Calu3 (cell line): ENCODE data around the gene FBXL19. TPM values are rescaled to one million over a fixed set of nuclear protein-coding genes. Genes with fewer than 3 reads are reported as not detected.

Experiments used
- BruUV-seq: library from RNA; stranded (reverse); fragments of 400-500 nt; replicated peaks from 2 replicates; lab custom pipeline; 2021; lab: Mats Ljungman, UMichigan
- CTCF ChIA-PET: fragments of 300-600 bp; sonication (Branson Sonifier 250); formaldehyde crosslinking; loops from one replicate; lab custom pipeline; 2022; ENCODE audit warnings: antibody characterized with exemption; lab: Charles Lee
- DNase-seq: peaks from one replicate; pipeline ENCODE4 v3.0.0; 2022
- H3K27ac Mint-ChIP-seq: one replicate; pipeline ENCODE4 v1.8.0; 2022; ENCODE audit warnings: mixed read lengths; ENCODE audit not compliant: unreplicated experiment
- H3K27me3 Mint-ChIP-seq: one replicate; pipeline ENCODE4 v1.8.0; 2022; ENCODE audit warnings: mixed read lengths; ENCODE audit not compliant: unreplicated experiment
- H3K36me3 Mint-ChIP-seq: one replicate; pipeline ENCODE4 v1.8.0; 2022; ENCODE audit warnings: mild to moderate bottlenecking, moderate library complexity, mixed read lengths; ENCODE audit not compliant: insufficient read depth, unreplicated experiment
- H3K4me1 Mint-ChIP-seq: one replicate; pipeline ENCODE4 v1.8.0; 2022; ENCODE audit warnings: mild to moderate bottlenecking, low read depth, mixed read lengths; ENCODE audit not compliant: unreplicated experiment
- H3K4me3 Mint-ChIP-seq: one replicate; pipeline ENCODE4 v1.8.0; 2022; ENCODE audit warnings: mild to moderate bottlenecking, low read depth, moderate library complexity, mixed read lengths; ENCODE audit not compliant: unreplicated experiment
- H3K9me3 Mint-ChIP-seq: one replicate; pipeline ENCODE4 v1.8.0; 2022; ENCODE audit warnings: low read depth, mixed read lengths; ENCODE audit not compliant: unreplicated experiment
- intact Hi-C: fragments of 100-400 bp; cut with micrococcal nuclease; formaldehyde crosslinking; loops from one replicate; pipeline ENCODE4 v1.10.0; 2022; ENCODE audit not compliant: unreplicated experiment
- total RNA-seq: library from RNA; stranded (reverse); gene quantifications from 2 replicates; pipeline ENCODE4 v1.2.3, GENCODE V29; 2022
- TF ChIP-seq, protein P1 (sequence below): fragments of 200-600 bp; IDR thresholded peaks from one replicate; pipeline ENCODE4 v1.8.0; 2022; ENCODE audit warnings: antibody characterized with exemption; ENCODE audit not compliant: unreplicated experiment

The FBXL19 gene
- total RNA-seq, 1 experiment from 2014 or later, result 43.2 TPM

DNA sequence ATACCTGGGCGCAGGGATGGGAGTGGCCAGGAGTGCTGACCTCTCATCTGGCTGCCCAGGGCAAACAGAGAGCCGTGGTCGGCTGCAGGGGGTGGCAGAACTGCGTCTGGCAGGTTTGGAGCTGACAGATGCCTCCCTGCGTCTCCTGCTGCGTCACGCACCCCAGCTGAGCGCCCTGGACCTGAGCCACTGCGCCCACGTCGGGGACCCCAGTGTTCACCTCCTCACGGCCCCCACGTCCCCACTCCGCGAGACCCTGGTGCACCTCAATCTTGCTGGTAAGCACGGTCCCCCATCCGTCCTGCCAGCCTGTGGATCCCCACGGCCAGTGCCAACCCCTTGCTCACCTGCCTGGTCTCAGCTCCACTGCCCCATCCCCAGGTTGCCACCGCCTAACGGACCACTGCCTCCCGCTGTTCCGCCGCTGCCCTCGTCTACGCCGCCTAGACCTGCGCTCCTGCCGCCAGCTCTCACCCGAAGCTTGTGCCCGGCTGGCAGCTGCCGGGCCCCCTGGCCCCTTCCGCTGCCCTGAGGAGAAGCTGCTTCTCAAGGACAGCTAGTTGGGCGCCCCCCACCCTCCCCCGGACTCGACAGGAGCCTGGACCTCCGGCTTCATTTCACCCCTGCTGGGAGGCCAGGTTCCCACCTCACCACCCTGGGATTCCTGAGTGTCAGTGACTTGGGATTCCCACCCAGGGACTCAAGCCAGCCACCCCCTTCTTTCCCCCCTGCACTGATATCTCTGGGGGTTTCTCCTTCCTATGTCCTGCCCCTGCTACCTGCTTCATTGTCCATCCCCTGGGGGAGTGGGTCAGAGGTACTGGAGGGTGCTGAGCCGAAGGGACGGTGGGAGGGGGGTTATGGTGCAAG lies 23.5 kb downstream of the FBXL19 start:
- H3K36me3 Mint-ChIP-seq, result peaks cover 65% of the 10 kb centered on the region
- peak overlapping the region; percentile 3 for H3K4me3 Mint-ChIP-seq
- no peaks in the 10 kb centered on the region for H3K9me3 Mint-ChIP-seq
- peaks cover 26% of the 10 kb centered on the region for H3K4me1 Mint-ChIP-seq
- BruUV-seq, result no TSS peak
- peak overlapping the region; percentile 31 for H3K27ac Mint-ChIP-seq
- no peak for DNase-seq
- TF ChIP-seq, protein P1, sequence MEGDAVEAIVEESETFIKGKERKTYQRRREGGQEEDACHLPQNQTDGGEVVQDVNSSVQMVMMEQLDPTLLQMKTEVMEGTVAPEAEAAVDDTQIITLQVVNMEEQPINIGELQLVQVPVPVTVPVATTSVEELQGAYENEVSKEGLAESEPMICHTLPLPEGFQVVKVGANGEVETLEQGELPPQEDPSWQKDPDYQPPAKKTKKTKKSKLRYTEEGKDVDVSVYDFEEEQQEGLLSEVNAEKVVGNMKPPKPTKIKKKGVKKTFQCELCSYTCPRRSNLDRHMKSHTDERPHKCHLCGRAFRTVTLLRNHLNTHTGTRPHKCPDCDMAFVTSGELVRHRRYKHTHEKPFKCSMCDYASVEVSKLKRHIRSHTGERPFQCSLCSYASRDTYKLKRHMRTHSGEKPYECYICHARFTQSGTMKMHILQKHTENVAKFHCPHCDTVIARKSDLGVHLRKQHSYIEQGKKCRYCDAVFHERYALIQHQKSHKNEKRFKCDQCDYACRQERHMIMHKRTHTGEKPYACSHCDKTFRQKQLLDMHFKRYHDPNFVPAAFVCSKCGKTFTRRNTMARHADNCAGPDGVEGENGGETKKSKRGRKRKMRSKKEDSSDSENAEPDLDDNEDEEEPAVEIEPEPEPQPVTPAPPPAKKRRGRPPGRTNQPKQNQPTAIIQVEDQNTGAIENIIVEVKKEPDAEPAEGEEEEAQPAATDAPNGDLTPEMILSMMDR, result no peak
- intact Hi-C loops, result no loop called here
- CTCF ChIA-PET, result interaction anchor here (0.6 kb wide), 1 partner anchor 24 kb away, joined by 12 read pairs; the partner anchor contains the start of gene FBXL19
- no peaks in the 10 kb centered on the region for H3K27me3 Mint-ChIP-seq

DNA sequence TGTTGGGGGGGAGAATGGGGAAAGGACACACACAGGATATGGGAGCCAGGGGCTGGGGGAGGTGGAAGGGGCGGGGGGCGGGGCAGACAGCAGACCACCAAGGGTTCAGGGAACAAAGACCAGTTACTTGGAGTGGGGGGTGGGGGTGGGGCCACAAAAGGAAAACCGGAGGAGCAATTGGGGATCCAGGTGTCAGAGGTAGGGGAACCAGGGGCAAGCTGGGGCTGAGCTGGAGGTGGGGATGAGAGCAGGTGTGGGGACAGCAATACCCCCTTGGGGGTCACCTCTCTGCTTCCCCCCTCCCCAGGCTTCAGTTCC lies 24.1 kb downstream of the FBXL19 start:
- no peak overlapping the region for H3K27ac Mint-ChIP-seq

DNA sequence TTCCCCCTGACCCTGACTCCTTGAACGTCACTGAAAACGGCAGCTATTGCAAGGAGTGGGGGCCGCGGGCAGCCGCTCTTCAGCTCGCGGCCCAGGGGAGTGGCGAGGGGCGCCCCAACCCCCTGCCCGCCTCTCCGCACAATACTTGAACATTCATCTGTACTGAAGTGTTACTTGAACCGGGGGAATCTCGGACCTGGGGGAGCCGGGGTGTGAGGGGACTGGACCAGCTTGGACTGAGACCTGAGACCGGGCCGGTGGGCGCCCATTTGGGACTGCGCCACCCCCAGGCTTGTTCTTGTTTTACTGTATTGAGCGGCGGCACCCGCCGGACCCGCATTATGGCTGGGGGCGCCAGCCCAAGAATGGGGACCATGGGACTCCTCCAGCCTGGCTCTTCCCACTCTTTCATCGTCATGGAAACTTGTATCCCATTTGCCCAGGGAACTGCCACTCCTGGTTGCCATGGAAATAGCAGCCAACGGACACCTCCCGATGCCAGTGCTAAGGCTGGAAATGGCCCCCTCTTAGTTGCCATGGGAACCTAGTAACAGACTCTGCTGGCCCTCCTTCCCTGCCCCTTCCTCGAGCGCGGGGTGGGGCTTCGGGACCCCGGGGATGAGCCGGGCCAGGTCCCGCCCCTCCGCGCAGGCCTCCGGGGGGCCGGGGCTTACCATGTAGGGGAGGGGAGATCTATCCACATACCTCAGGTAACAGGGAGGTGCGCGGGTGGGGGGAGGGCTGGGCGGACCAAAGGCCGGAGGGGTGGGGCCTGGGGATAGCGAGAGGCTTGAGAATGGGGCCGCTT lies 24.7 kb downstream of the FBXL19 start:
- Mint-ChIP-seq H3K36me3 (peaks cover 59% of the 10 kb centered on the region), H3K4me3 (peak overlapping the region; percentile 80), H3K27ac (peak overlapping the region; percentile 90), H3K27me3 (no peaks in the 10 kb centered on the region), H3K4me1 (peaks cover 14% of the 10 kb centered on the region), H3K9me3 (no peaks in the 10 kb centered on the region)
- BruUV-seq, result no TSS peak
- intact Hi-C loops, result no loop called here
- peak; percentile 76 for DNase-seq
- TF ChIP-seq, protein P1, result no peak
- CTCF ChIA-PET, result no interaction called here

More for the DNA sequence above, 24.1 kb downstream of the FBXL19 start:
- BruUV-seq, result no TSS peak
- Mint-ChIP-seq H3K27me3 (no peaks in the 10 kb centered on the region), H3K36me3 (peaks cover 59% of the 10 kb centered on the region), H3K4me1 (peaks cover 20% of the 10 kb centered on the region), H3K9me3 (no peaks in the 10 kb centered on the region), H3K4me3 (peak overlapping the region; percentile 3)
- intact Hi-C loops, result no loop called here
- TF ChIP-seq, protein P1, result no peak
- no peak for DNase-seq
- CTCF ChIA-PET, result interaction anchor here (0.6 kb wide), 1 partner anchor 24 kb away, joined by 12 read pairs; the partner anchor contains the start of gene FBXL19
